ENCODE data around the gene MPPED2. TPM values are rescaled to one million over a fixed set of nuclear protein-coding genes. Genes with fewer than 3 reads are reported as not detected.

The MPPED2 gene
- total and polyA plus RNA-seq, 2 donors (not counting 3 experiments of a cell fraction or from before 2014, with no cell fraction given), result not detected

DNA sequence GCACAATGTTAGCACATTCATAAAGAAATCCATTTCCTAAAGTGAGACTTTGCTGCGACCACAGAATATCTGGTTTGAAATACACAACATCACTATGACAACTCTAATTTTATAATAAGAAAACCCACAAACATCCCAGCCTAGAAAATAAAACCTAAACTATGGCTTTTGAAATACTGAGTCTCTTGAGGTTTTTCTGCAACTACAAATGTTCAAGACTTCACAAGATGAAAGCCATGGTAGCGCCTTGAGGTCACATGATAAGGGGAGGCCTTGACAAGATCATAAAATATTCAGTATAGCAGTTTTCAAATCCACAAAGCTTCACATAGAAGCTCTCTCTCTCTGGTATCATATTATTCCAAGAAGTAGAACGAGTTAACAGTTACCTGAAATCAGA is 126.8 kb downstream of the MPPED2 start:
- POLR2A ChIA-PET, result no interaction called here
- intact Hi-C loops (cut with micrococcal nuclease) (no loop called here), dilution Hi-C loops (cut with MboI; ENCODE audit: extremely low pct_ligation_motif_present, low sequenced_read_pairs) (no loop called here)
- H3K36me3 ChIP-seq (ENCODE audit: control insufficient read depth in 2 of 2, extremely low read depth in 1 of 2, insufficient read depth in 2 of 2, low read length in 2 of 2), result no peaks in the 10 kb centered on the region
- CTCF ChIA-PET, result no interaction called here
- FAIRE-seq (no peak), DNase-seq (ENCODE audit: low read depth, low spot score) (no peak)
- no peak overlapping the region for H3K9ac ChIP-seq (replicated peaks; ENCODE audit: extremely low read depth, insufficient read depth, low read length)
- no peaks in the 10 kb centered on the region for H3K27me3 ChIP-seq (ENCODE audit: control insufficient read depth in 2 of 2, insufficient read depth in 2 of 2, low read length in 2 of 2)
- H3K79me2 ChIP-seq (ENCODE audit: control insufficient read depth, insufficient read depth, low read length), result no peaks in the 10 kb centered on the region
- H3K4me3 ChIP-seq (replicated peaks in 1 of 3; ENCODE audit: insufficient read depth in 1 of 3, low read depth in 1 of 3, low read length in 3 of 3), result no peak overlapping the region
- H4K20me1 ChIP-seq (replicated peaks; ENCODE audit: control insufficient read depth, extremely low read depth, insufficient read depth, low read length), result no peaks in the 10 kb centered on the region
- no peak overlapping the region for H3K4me2 ChIP-seq (ENCODE audit: insufficient read depth, low read length)
- no peak overlapping the region for H3K27ac ChIP-seq (ENCODE audit: insufficient read depth, low read depth, low read length)
- TF ChIP-seq JUN (IDR thresholded peaks at IDR 0.05; ENCODE audit: borderline replicate concordance, insufficient read depth, insufficient read length, low read depth), result no peak
- TF ChIP-seq POLR2AphosphoS5 (IDR thresholded peaks at IDR 0.05; ENCODE audit: insufficient read depth, low read depth, low read length), result no peak
- no peak for TF ChIP-seq GATA2 (IDR thresholded peaks at IDR 0.05; ENCODE audit: insufficient read depth, insufficient read length, low read depth, low read length)
- no peak for TF ChIP-seq MYC (IDR thresholded peaks at IDR 0.05; ENCODE audit: low read depth, low read length)
- TF ChIP-seq, protein P1, sequence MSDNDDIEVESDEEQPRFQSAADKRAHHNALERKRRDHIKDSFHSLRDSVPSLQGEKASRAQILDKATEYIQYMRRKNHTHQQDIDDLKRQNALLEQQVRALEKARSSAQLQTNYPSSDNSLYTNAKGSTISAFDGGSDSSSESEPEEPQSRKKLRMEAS (IDR thresholded peaks at IDR 0.05; ENCODE audit: insufficient read depth, insufficient read length), result no peak
- no peak for TF ChIP-seq POLR2A (IDR thresholded peaks at IDR 0.05; ENCODE audit: low read depth, low read length)
- TF ChIP-seq FOS (IDR thresholded peaks at IDR 0.05; ENCODE audit: borderline replicate concordance, insufficient read depth, low read length), result no peak
- no peak for TF ChIP-seq EZH2 (IDR thresholded peaks at IDR 0.05; ENCODE audit: borderline replicate concordance, low read depth, low read length, severe bottlenecking)
- TF ChIP-seq, protein P2, sequence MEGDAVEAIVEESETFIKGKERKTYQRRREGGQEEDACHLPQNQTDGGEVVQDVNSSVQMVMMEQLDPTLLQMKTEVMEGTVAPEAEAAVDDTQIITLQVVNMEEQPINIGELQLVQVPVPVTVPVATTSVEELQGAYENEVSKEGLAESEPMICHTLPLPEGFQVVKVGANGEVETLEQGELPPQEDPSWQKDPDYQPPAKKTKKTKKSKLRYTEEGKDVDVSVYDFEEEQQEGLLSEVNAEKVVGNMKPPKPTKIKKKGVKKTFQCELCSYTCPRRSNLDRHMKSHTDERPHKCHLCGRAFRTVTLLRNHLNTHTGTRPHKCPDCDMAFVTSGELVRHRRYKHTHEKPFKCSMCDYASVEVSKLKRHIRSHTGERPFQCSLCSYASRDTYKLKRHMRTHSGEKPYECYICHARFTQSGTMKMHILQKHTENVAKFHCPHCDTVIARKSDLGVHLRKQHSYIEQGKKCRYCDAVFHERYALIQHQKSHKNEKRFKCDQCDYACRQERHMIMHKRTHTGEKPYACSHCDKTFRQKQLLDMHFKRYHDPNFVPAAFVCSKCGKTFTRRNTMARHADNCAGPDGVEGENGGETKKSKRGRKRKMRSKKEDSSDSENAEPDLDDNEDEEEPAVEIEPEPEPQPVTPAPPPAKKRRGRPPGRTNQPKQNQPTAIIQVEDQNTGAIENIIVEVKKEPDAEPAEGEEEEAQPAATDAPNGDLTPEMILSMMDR (IDR thresholded peaks at IDR 0.05; ENCODE audit: extremely low read depth in 1 of 2, insufficient read depth in 1 of 2, low read depth in 1 of 2, low read length in 2 of 2), result no peak
- H3K4me1 ChIP-seq (ENCODE audit: control insufficient read depth, extremely low read depth, insufficient read depth, low read length), result no peaks in the 10 kb centered on the region
- no TSS peak for BruUV-seq (replicated peaks)
- H3K9me3 ChIP-seq (replicated peaks; ENCODE audit: control insufficient read depth, insufficient read depth, low read length), result no peaks in the 10 kb centered on the region
- no peak overlapping the region for H2AFZ ChIP-seq (ENCODE audit: low read depth, low read length)
- no peaks in the 10 kb centered on the region for H3K9me1 ChIP-seq (replicated peaks; ENCODE audit: control insufficient read depth, extremely low read depth, insufficient read depth, low read length)
